Transverse colon (tissue), 4 donors: Measurements from ENCODE around the gene P3H2.

Experiments used
- POLR2A ChIP-seq: fragments of 450-650 bp; IDR thresholded peaks from one replicate; pipeline ENCODE4 v1.6.1; 2016; ENCODE audit warnings: antibody characterized with exemption, mild to moderate bottlenecking, moderate library complexity
- POLR2AphosphoS5 ChIP-seq, 3 donors: sonication (generic); formaldehyde crosslinking; IDR thresholded peaks; one replicate each; pipeline ENCODE4 v1.6.1; 2016; ENCODE audit warnings: antibody characterized with exemption in 3 of 3
- TF ChIP-seq, protein P1 (sequence below), 5 experiments: fragments of 200-600 bp in 3 of 5; fragments of 450-650 bp in 2 of 5; sonication (generic) in 3 of 5; IDR thresholded peaks; 1 replicate in 2 of 5; 2 replicates in 3 of 5; pipeline ENCODE4 v1.5.1; 2016 to 2017; ENCODE audit warnings: antibody characterized with exemption in 5 of 5, inconsistent platforms in 3 of 5, mild to moderate bottlenecking in 2 of 5, moderate library complexity in 1 of 5

- TF ChIP-seq, protein P1, sequence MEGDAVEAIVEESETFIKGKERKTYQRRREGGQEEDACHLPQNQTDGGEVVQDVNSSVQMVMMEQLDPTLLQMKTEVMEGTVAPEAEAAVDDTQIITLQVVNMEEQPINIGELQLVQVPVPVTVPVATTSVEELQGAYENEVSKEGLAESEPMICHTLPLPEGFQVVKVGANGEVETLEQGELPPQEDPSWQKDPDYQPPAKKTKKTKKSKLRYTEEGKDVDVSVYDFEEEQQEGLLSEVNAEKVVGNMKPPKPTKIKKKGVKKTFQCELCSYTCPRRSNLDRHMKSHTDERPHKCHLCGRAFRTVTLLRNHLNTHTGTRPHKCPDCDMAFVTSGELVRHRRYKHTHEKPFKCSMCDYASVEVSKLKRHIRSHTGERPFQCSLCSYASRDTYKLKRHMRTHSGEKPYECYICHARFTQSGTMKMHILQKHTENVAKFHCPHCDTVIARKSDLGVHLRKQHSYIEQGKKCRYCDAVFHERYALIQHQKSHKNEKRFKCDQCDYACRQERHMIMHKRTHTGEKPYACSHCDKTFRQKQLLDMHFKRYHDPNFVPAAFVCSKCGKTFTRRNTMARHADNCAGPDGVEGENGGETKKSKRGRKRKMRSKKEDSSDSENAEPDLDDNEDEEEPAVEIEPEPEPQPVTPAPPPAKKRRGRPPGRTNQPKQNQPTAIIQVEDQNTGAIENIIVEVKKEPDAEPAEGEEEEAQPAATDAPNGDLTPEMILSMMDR (IDR thresholded peaks at IDR 0.05), result no peak
- no peak for TF ChIP-seq POLR2AphosphoS5 (IDR thresholded peaks at IDR 0.05)
- TF ChIP-seq POLR2A, result no peak
Measured at GRCh38 chr3:190042558-190042957, 78.1 kb downstream of the P3H2 start.
